Calu3 (cell line): ENCODE data around the gene ACAP2. TPM values are rescaled to one million over a fixed set of nuclear protein-coding genes. Genes with fewer than 3 reads are reported as not detected.

Source experiments
- BruUV-seq: library from RNA; stranded (reverse); fragments of 400-500 nt; replicated peaks from 2 replicates; lab custom pipeline; 2021; lab: Mats Ljungman, UMichigan
- CTCF ChIA-PET: fragments of 300-600 bp; sonication (Branson Sonifier 250); formaldehyde crosslinking; loops from one replicate; lab custom pipeline; 2022; ENCODE audit warnings: antibody characterized with exemption; lab: Charles Lee
- DNase-seq: peaks from one replicate; pipeline ENCODE4 v3.0.0; 2022
- H3K27ac Mint-ChIP-seq: one replicate; pipeline ENCODE4 v1.8.0; 2022; ENCODE audit warnings: mixed read lengths; ENCODE audit not compliant: unreplicated experiment
- H3K27me3 Mint-ChIP-seq: one replicate; pipeline ENCODE4 v1.8.0; 2022; ENCODE audit warnings: mixed read lengths; ENCODE audit not compliant: unreplicated experiment
- H3K36me3 Mint-ChIP-seq: one replicate; pipeline ENCODE4 v1.8.0; 2022; ENCODE audit warnings: mild to moderate bottlenecking, moderate library complexity, mixed read lengths; ENCODE audit not compliant: insufficient read depth, unreplicated experiment
- H3K4me1 Mint-ChIP-seq: one replicate; pipeline ENCODE4 v1.8.0; 2022; ENCODE audit warnings: mild to moderate bottlenecking, low read depth, mixed read lengths; ENCODE audit not compliant: unreplicated experiment
- H3K4me3 Mint-ChIP-seq: one replicate; pipeline ENCODE4 v1.8.0; 2022; ENCODE audit warnings: mild to moderate bottlenecking, low read depth, moderate library complexity, mixed read lengths; ENCODE audit not compliant: unreplicated experiment
- H3K9me3 Mint-ChIP-seq: one replicate; pipeline ENCODE4 v1.8.0; 2022; ENCODE audit warnings: low read depth, mixed read lengths; ENCODE audit not compliant: unreplicated experiment
- intact Hi-C: fragments of 100-400 bp; cut with micrococcal nuclease; formaldehyde crosslinking; loops from one replicate; pipeline ENCODE4 v1.10.0; 2022; ENCODE audit not compliant: unreplicated experiment
- total RNA-seq: library from RNA; stranded (reverse); gene quantifications from 2 replicates; pipeline ENCODE4 v1.2.3, GENCODE V29; 2022
- TF ChIP-seq, protein P1 (sequence below): fragments of 200-600 bp; IDR thresholded peaks from one replicate; pipeline ENCODE4 v1.8.0; 2022; ENCODE audit warnings: antibody characterized with exemption; ENCODE audit not compliant: unreplicated experiment

ACAP2 gene
- total RNA-seq, 1 experiment from 2014 or later = 74.0 TPM

DNA sequence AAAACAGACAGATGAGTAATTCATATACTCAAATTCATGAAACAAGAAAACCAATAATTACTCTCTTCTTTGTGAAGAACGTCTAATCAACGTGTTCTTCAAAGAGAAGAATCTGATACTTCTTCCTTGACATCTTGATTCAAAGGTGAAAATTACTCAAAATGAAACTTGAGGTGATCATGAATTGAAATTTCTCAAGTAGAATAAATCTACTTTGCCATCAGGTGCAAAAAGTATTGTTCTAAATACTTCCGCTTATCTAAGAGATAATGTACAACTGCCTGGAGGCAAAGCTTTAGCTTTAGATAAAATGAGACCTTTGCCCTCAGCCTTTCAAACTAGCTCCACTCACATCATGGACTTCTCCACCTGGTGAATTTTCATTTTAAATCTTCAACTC is 158.0 kb downstream of the ACAP2 start:
- TF ChIP-seq, protein P1, sequence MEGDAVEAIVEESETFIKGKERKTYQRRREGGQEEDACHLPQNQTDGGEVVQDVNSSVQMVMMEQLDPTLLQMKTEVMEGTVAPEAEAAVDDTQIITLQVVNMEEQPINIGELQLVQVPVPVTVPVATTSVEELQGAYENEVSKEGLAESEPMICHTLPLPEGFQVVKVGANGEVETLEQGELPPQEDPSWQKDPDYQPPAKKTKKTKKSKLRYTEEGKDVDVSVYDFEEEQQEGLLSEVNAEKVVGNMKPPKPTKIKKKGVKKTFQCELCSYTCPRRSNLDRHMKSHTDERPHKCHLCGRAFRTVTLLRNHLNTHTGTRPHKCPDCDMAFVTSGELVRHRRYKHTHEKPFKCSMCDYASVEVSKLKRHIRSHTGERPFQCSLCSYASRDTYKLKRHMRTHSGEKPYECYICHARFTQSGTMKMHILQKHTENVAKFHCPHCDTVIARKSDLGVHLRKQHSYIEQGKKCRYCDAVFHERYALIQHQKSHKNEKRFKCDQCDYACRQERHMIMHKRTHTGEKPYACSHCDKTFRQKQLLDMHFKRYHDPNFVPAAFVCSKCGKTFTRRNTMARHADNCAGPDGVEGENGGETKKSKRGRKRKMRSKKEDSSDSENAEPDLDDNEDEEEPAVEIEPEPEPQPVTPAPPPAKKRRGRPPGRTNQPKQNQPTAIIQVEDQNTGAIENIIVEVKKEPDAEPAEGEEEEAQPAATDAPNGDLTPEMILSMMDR = no peak
- no TSS peak for BruUV-seq
- no peaks in the 10 kb centered on the region for H3K9me3 Mint-ChIP-seq
- no peaks in the 10 kb centered on the region for H3K27me3 Mint-ChIP-seq
- H3K4me3 Mint-ChIP-seq = no peak overlapping the region
- DNase-seq = no peak
- intact Hi-C loops = no loop called here
- peaks cover 33% of the 10 kb centered on the region for H3K36me3 Mint-ChIP-seq
- peaks cover 14% of the 10 kb centered on the region for H3K4me1 Mint-ChIP-seq
- no peak overlapping the region for H3K27ac Mint-ChIP-seq
- CTCF ChIA-PET = interaction anchor here (1.7 kb wide), 1 partner anchor 14 kb away, joined by 3 read pairs; the partner anchor contains the start of gene XXYLT1

DNA sequence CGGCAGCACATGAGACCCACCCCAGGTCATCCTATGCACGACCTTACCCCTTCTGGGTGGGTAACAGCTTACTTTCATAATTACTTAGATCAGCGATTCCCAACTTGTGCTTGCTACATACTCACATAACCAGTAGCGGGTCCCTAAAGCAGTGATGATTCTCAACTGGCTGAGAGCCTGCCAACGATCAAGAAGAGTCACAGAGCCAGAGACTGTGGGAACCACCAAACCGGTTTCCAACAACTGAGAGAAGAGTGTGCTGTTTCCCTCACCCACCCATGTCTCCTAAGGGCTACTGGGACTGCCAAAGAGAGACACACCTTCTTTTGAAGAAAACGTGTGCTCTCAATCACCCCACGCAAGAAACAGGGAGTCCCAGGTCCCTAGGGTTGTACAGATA is 159.9 kb downstream of the ACAP2 start:
- intact Hi-C loops = no loop called here
- no peaks in the 10 kb centered on the region for H3K27me3 Mint-ChIP-seq
- CTCF ChIA-PET = interaction anchor here (1.4 kb wide), 1 partner anchor 11 kb away, joined by 4 read pairs; the partner anchor contains the start of gene XXYLT1
- TF ChIP-seq, protein P1 = no peak
- no peak overlapping the region for H3K27ac Mint-ChIP-seq
- no peak overlapping the region for H3K4me3 Mint-ChIP-seq
- no peaks in the 10 kb centered on the region for H3K9me3 Mint-ChIP-seq
- BruUV-seq = no TSS peak
- DNase-seq = no peak
- H3K4me1 Mint-ChIP-seq = peaks cover 14% of the 10 kb centered on the region
- peaks cover 18% of the 10 kb centered on the region for H3K36me3 Mint-ChIP-seq

DNA sequence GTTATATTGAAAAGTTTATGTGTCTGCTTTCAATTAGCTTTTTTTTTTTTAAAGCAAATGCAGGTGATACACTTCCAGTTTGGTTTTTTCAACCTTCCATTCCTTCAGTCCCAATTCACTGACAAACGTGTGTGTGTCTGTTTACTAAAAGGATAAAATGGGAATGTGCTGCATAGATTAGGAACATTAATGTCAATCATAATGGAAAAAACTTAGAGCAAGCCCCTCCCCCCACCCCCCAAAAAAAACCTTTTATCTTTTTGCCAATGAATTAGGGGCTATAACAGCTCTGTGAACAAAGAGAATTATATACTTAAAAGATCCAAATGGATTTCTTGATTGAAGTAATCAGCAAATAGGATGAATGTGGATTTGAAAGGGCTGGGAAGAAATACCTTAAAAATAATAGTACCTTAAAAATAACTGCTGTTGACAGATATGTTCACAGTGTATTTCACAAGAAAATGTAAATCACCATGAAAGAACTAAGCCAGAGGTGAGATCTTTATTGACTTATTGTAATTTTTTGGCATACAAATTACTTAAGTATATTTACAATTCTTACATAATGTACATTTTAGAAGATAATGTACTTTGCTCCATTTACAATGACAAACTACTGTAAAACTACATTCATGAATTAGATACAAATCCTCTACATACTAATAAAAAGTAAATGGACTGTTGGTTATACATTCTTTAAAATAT is 168.4 kb downstream of the ACAP2 start:
- Mint-ChIP-seq H3K9me3 (no peaks in the 10 kb centered on the region), H3K27ac (no peak overlapping the region), H3K27me3 (no peaks in the 10 kb centered on the region), H3K4me3 (no peak overlapping the region), H3K4me1 (peaks cover 15% of the 10 kb centered on the region), H3K36me3 (peaks cover 25% of the 10 kb centered on the region)
- intact Hi-C loops = loop anchor here (5.0 kb wide), 1 partner anchor 168 kb away; the partner anchor contains the start of gene ACAP2
- no TSS peak for BruUV-seq
- no peak for DNase-seq
- TF ChIP-seq, protein P1 = no peak
- CTCF ChIA-PET = interaction anchor here (0.7 to 0.9 kb wide), 3 partner anchors 151 to 248 kb away, joined by 3 to 4 read pairs (median 3); no protein-coding TSS in a partner anchor

DNA sequence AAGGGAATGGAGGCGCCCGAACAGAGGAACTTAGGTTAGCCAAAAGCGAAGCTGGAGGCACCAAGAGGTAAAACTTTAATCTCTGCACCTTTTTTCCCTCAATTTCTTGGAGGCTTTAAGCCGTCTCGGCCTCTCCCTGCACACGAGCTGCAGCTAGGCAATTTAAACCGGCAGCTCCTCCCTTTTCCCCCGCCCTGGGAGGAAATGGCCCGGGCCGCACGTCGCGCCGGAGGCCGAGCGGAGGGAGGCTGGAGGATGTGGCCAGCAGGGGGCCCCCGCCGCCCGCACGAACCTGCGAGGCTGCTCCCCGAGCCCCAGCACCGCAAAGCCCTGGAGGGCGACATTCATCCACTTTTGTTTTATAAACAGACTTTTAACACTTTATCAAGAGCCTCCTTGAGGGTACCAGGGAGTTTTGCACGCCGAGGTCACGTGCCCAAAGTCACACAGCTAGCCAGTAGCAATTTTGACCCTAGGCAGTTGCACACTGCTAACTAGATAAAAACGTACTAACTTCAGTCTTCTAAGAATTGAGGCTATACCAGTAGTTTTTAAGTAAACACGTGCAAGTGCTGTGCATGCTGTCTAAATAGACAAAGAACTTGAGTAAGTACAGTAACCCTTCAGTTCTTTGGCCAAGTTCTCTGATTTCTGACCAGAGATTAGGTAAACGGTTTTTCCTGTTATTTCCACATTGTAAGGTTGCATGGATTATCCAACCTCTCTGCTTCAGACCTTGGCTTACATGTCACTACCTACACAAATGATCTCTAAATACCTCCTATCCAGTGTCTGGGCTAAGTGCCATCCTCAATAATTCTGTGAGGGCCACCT is 171.2 kb downstream of the ACAP2 start:
- TF ChIP-seq, protein P1 = peak; percentile 100
- TSS peak; percentile 65 for BruUV-seq
- H3K27me3 Mint-ChIP-seq = no peaks in the 10 kb centered on the region
- H3K9me3 Mint-ChIP-seq = no peaks in the 10 kb centered on the region
- peak overlapping the region; percentile 71 for H3K27ac Mint-ChIP-seq
- CTCF ChIA-PET = interaction anchor here (0.6 to 2.9 kb wide), 37 partner anchors 9 to 1132 kb away, joined by 3 to 36 read pairs (median 4); partner anchors contain the start of genes ACAP2, LSG1 and PPP1R2
- peak; percentile 99 for DNase-seq
- H3K4me3 Mint-ChIP-seq = peak overlapping the region; percentile 85
- peaks cover 37% of the 10 kb centered on the region for H3K4me1 Mint-ChIP-seq
- intact Hi-C loops = loop anchor here (1.0 to 5.0 kb wide), 3 partner anchors 171 to 251 kb away; partner anchors contain the start of gene ACAP2
- peaks cover 45% of the 10 kb centered on the region for H3K36me3 Mint-ChIP-seq
